Sigmoid colon (tissue), 7 donors: Measurements from ENCODE around the gene GNAS-AS1. TPM values are rescaled to one million over a fixed set of nuclear protein-coding genes. Genes with fewer than 3 reads are reported as not detected.

Experiments used
- DNase-seq: peaks from one replicate; pipeline ENCODE4 v3.0.0-alpha.2; 2019
- H3K27ac ChIP-seq, 4 donors: fragments of 200-600 bp; sonication (generic); one replicate each; pipeline ENCODE4 v1.5.1; 2016 to 2019; ENCODE audit warnings: mild to moderate bottlenecking in 1 of 4
- H3K27me3 ChIP-seq, 3 donors: fragments of 200-600 bp; sonication (generic); one replicate each; pipeline ENCODE4 v1.5.1; 2019; ENCODE audit warnings: mild to moderate bottlenecking in 1 of 3
- H3K36me3 ChIP-seq, 4 donors: fragments of 200-600 bp; sonication (generic); one replicate each; pipeline ENCODE4 v1.5.1; 2016 to 2019
- H3K4me1 ChIP-seq, 4 donors: fragments of 200-600 bp; sonication (generic); one replicate each; pipeline ENCODE4 v1.5.1; 2017 to 2019
- H3K4me3 ChIP-seq, 4 donors: fragments of 200-600 bp; sonication (generic); one replicate each; pipeline ENCODE4 v1.5.1; 2017 to 2019; ENCODE audit warnings: mild to moderate bottlenecking in 2 of 4, moderate library complexity in 1 of 4
- H3K9me3 ChIP-seq, 4 donors: fragments of 200-600 bp in 3 of 4; sonication (generic) in 3 of 4; one replicate each; pipeline versions ENCODE4 v1.5.1 to v1.6.1; 2013 to 2019
- EP300 ChIP-seq, 4 donors: sonication (generic); formaldehyde crosslinking; IDR thresholded peaks; one replicate each; pipeline ENCODE4 v1.6.1; 2017; ENCODE audit warnings: antibody characterized with exemption in 4 of 4
- POLR2A ChIP-seq, 2 donors: fragments of 450-650 bp; IDR thresholded peaks; one replicate each; pipeline ENCODE4 v1.6.1; 2016; ENCODE audit warnings: antibody characterized with exemption in 2 of 2, mild to moderate bottlenecking in 2 of 2, moderate library complexity in 2 of 2
- POLR2AphosphoS5 ChIP-seq, 4 donors: sonication (generic); formaldehyde crosslinking; IDR thresholded peaks; one replicate each; pipeline ENCODE4 v1.6.1; 2017; ENCODE audit warnings: antibody characterized with exemption in 4 of 4
- WGBS, 2 donors: extraction: QIAGEN DNeasy Blood & Tissue Kit; methylation state at CpG; one replicate each; pipeline ENCODE4 v1.1.7; 2013; 5-methylcytosine and 5-hydroxymethylcytosine counted together
- intact Hi-C: fragments of 100-400 bp; cut with DNase I; formaldehyde crosslinking; loops from one replicate; pipeline ENCODE4 v1.15.1; 2023
- polyA plus RNA-seq, 3 donors: library from polyadenylated mRNA; stranded (reverse); fragments of 200-250 nt; gene quantifications; one replicate each; pipeline ENCODE4 v1.2.3, GENCODE V29; 2013
- total RNA-seq, 4 donors: library from RNA; depleted of rRNA; stranded (reverse); fragments of >200 nt; gene quantifications; one replicate each; pipeline ENCODE4 v1.1.0, GENCODE V29; 2016
- TF ChIP-seq, protein P1 (sequence below), 4 experiments: fragments of 450-650 bp in 3 of 4; fragments of 200-600 bp in 1 of 4; IDR thresholded peaks; one replicate each; pipeline ENCODE4 v1.5.1; 2016 to 2019; ENCODE audit warnings: antibody characterized with exemption in 4 of 4, mild to moderate bottlenecking in 3 of 4, moderate library complexity in 2 of 4
- donor health status: healthy with polysubstance abuse.
- donor health status: Bipolar disorder and iron deficiency.
- donor health status: healthy.

Gene GNAS-AS1
- total and polyA plus RNA-seq, 7 donors, result 0.33 to 0.69 (median 0.36) TPM; not detected in 4

DNA sequence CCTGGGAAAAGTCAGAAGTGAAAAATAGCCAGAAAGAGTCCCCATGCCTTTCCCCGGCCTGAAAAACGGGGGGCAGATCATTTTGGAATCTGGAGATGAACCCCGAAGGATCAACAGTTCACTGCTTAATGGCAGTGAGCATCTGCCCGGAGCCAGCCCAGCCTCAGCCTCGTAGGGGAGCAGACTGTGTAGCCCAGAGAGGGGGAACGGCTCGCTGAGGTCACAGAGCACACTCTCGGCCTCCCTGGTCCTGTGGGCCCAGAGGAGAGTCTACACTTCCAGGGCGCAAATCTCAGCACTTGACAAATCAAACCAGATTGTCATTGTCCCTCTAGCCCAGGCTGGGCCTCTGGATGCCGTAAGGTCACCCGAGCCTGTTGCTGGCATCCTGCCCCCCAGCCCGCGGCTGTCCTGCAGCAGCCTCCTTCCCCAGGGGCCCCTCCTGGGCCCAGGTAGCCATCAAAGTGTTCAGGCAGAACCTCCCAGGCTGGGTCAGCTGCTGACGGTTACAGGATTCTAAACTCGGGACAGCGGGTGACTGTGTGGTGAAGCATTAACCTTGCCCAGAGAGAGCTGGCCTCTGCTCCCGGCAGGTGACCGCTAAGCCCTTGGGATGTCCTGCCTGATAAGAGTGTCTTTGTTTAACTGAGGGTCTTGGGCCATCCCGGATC is 56.1 kb downstream of the GNAS-AS1 start:
- WGBS, 2 donors, result 52 to 74% methylated on average over 19 of the region's 19 CpGs
- H3K9me3 ChIP-seq, result no peaks in the 10 kb centered on the region
- no peak for TF ChIP-seq EP300 (IDR thresholded peaks at IDR 0.05)
- TF ChIP-seq POLR2A (IDR thresholded peaks at IDR 0.05), result no peak
- TF ChIP-seq POLR2AphosphoS5 (IDR thresholded peaks at IDR 0.05), result no peak
- TF ChIP-seq, protein P1, sequence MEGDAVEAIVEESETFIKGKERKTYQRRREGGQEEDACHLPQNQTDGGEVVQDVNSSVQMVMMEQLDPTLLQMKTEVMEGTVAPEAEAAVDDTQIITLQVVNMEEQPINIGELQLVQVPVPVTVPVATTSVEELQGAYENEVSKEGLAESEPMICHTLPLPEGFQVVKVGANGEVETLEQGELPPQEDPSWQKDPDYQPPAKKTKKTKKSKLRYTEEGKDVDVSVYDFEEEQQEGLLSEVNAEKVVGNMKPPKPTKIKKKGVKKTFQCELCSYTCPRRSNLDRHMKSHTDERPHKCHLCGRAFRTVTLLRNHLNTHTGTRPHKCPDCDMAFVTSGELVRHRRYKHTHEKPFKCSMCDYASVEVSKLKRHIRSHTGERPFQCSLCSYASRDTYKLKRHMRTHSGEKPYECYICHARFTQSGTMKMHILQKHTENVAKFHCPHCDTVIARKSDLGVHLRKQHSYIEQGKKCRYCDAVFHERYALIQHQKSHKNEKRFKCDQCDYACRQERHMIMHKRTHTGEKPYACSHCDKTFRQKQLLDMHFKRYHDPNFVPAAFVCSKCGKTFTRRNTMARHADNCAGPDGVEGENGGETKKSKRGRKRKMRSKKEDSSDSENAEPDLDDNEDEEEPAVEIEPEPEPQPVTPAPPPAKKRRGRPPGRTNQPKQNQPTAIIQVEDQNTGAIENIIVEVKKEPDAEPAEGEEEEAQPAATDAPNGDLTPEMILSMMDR (IDR thresholded peaks at IDR 0.05), result no peak
- H3K27me3 ChIP-seq, result peaks cover 0 to 5% (median 0%) of the 10 kb centered on the region in 3 donors
- no peak overlapping the region for H3K4me3 ChIP-seq
- DNase-seq, result no peak
- no peak overlapping the region for H3K27ac ChIP-seq
- no peaks in the 10 kb centered on the region for H3K4me1 ChIP-seq
- H3K36me3 ChIP-seq, result no peaks in the 10 kb centered on the region
- intact Hi-C loops, result no loop called here

DNA sequence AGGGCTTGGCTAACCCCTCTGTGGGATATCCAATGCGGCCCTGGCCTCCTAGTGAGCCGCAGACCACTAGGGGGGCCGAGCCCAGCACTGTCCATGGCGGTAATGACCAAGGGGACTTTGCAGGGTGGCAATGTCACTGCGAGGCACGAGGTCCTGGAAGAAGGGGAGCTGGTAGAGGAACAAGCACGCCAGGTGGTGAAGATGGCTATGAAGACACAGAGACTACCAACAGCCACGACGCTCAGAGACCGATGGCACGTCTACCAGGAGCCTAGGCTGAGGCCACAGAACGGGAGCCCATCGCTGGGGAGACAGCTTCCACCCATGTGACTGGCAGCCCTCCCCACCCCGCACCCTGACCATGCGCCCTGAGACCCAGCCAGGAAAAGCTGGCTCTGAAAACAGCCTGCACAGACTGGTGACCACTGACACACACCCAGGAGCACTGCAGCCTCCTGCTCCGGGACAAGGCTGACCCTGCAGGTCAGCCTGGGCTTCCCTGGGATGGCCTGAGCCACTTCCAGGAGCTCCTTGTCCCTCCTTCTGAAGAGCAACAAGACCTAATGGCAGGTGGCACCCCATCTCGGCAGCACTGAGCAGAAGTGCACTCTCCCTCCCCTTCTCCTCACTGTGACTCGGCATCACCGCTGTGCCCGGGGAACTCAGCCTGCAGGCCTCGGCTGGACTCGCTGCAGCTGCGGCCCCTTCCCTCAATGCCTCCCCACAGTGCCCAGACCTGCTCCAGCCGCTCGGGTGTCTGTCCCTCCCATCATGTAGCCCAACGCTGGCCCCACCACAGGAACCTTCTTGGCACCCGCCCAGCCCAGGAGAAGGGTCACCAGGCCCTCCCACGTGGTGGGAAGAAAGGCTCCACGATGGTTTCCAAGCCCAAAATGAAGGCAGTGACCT is 56.9 kb downstream of the GNAS-AS1 start:
- peaks cover 0 to 11% (median 0%) of the 10 kb centered on the region in 3 donors for H3K27me3 ChIP-seq
- no peak overlapping the region for H3K4me3 ChIP-seq
- H3K4me1 ChIP-seq, result no peaks in the 10 kb centered on the region
- H3K36me3 ChIP-seq, result no peaks in the 10 kb centered on the region
- TF ChIP-seq, protein P1 (IDR thresholded peaks at IDR 0.05), result no peak
- intact Hi-C loops, result no loop called here
- no peak for DNase-seq
- 82 to 87% methylated on average over 29 of the region's 29 CpGs for WGBS, 2 donors
- no peaks in the 10 kb centered on the region for H3K9me3 ChIP-seq
- no peak overlapping the region for H3K27ac ChIP-seq

DNA sequence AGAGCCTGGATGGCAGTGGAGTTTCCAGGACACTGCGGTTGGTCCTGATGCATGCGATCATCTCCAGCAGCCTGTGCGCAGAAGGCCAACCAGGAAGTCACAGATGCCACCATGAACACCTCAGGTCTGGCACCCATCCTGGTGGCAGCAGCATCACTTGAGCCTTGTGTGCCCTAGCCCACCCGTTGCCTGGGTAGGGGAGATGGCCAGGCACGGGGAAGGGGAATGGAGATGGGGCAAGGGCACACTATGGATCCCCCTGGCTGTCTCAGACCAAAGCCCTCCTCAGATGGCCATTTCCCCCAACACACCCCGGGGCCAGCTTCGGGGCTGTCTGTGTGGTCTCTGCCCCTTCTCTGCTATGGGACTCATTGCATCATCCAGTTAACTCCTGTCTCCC is 58.3 kb downstream of the GNAS-AS1 start:
- 90 to 91% methylated on average over 7 of the region's 7 CpGs for WGBS, 2 donors

DNA sequence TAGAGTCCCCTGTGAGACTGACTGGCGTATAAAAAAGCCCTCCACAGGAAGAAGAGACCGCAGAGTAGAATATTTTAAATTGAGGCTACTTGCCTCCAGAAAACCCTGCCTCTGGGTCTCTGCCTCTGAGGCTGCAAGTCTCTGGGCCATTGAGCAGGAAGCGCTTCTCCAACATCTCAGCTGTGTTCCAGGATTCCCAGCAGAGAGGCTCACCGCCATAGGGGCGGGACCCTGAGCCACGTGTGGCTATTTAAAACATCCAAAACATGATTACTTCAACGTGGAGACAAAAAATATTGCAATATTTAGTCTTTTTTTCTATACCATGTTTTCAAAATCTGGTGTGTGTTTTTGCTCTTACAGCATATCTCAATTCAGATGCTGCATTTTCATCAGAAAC is 59.4 kb downstream of the GNAS-AS1 start:
- H3K27me3 ChIP-seq, result peaks cover 0 to 21% (median 0%) of the 10 kb centered on the region in 3 donors
- WGBS, 2 donors, result 39 to 40% methylated on average over 7 of the region's 7 CpGs
- H3K9me3 ChIP-seq, result no peaks in the 10 kb centered on the region
- H3K4me3 ChIP-seq, result no peak overlapping the region
- no peaks in the 10 kb centered on the region for H3K36me3 ChIP-seq
- H3K4me1 ChIP-seq, result no peaks in the 10 kb centered on the region
- no peak for DNase-seq
- intact Hi-C loops, result no loop called here
- H3K27ac ChIP-seq, result no peak overlapping the region
- TF ChIP-seq POLR2AphosphoS5 (IDR thresholded peaks at IDR 0.05) (no peak), POLR2A (IDR thresholded peaks at IDR 0.05) (no peak), EP300 (IDR thresholded peaks at IDR 0.05) (no peak)
- TF ChIP-seq, protein P1 (IDR thresholded peaks at IDR 0.05), result no peak

More for the DNA sequence above, 58.3 kb downstream of the GNAS-AS1 start:
- no peak overlapping the region for H3K4me3 ChIP-seq
- no peaks in the 10 kb centered on the region for H3K4me1 ChIP-seq
- peaks cover 0 to 21% (median 0%) of the 10 kb centered on the region in 3 donors for H3K27me3 ChIP-seq
- no peaks in the 10 kb centered on the region for H3K9me3 ChIP-seq
- TF ChIP-seq POLR2AphosphoS5 (IDR thresholded peaks at IDR 0.05) (no peak), EP300 (IDR thresholded peaks at IDR 0.05) (no peak), POLR2A (IDR thresholded peaks at IDR 0.05) (no peak)
- TF ChIP-seq, protein P1 (IDR thresholded peaks at IDR 0.05), result no peak
- H3K27ac ChIP-seq, result no peak overlapping the region
- no peak for DNase-seq
- intact Hi-C loops, result no loop called here
- no peaks in the 10 kb centered on the region for H3K36me3 ChIP-seq
